A549 (cell line): ENCODE measurements around the gene FAM133A. TPM values are rescaled to one million over a fixed set of nuclear protein-coding genes. Genes with fewer than 3 reads are reported as not detected.

Source experiments
- ATAC-seq, 2 experiments: fragments of 200-7000 bp in 1 of 2; fragments of >200 bp in 1 of 2; cut with Nextera tagmentation in 1 of 2; cut with Tn5 transposase in 1 of 2; 3 replicates each; pipeline versions ENCODE4 v1.8.0 to v1.9.1; 2018 to 2020; ENCODE audit warnings: mild to moderate bottlenecking in 1 of 2, moderate library complexity in 1 of 2
- CTCF ChIA-PET: fragments of 300-600 bp; sonication (Branson Sonifier 250); formaldehyde crosslinking; extraction: SDS; loops from one replicate; lab custom pipeline; 2021; ENCODE audit warnings: antibody characterized with exemption, inconsistent platforms; lab: Yijun Ruan, JAX
- POLR2A ChIA-PET: fragments of 350-600 bp; formaldehyde crosslinking; extraction: SDS; loops from one replicate; lab custom pipeline; 2021; ENCODE audit warnings: antibody characterized with exemption, inconsistent platforms; lab: Yijun Ruan, JAX
- DNase-seq, 2 experiments: peaks; one replicate each; pipeline versions ENCODE4 v3.0.0 to v3.0.0-alpha.2; 2011 to 2016; ENCODE audit warnings: low read depth in 1 of 2, low spot score in 1 of 2
- FAIRE-seq: peaks from 2 replicates; lab custom pipeline; 2011; peaks lifted over from hg19 to GRCh38; lab: Jason Lieb, UNC
- H3K27ac ChIP-seq, 2 experiments: fragments of >200 bp; sonication (Bioruptor Twin); formaldehyde crosslinking; 3 replicates each; pipeline ENCODE4 v1.5.1; 2016 to 2017
- H3K4me1 ChIP-seq: fragments of >200 bp; sonication (Bioruptor Twin); formaldehyde crosslinking; 3 replicates; pipeline ENCODE4 v1.6.1; 2016
- H3K4me2 ChIP-seq: fragments of >200 bp; sonication (Bioruptor Twin); formaldehyde crosslinking; 3 replicates; pipeline ENCODE4 v1.6.1; 2016
- H3K4me3 ChIP-seq: fragments of >200 bp; sonication (Bioruptor Twin); formaldehyde crosslinking; 3 replicates; pipeline ENCODE4 v1.5.1; 2016
- H3K9me3 ChIP-seq: fragments of >200 bp; sonication (Bioruptor Twin); formaldehyde crosslinking; 3 replicates; pipeline ENCODE4 v1.6.1; 2016
- BCL3 ChIP-seq: fragments of >200 bp; sonication (Bioruptor Twin); formaldehyde crosslinking; IDR thresholded peaks from 3 replicates; pipeline ENCODE4 v1.6.1; 2016
- BHLHE40 ChIP-seq: IDR thresholded peaks from 2 replicates; pipeline ENCODE4 v1.6.1; 2012; ENCODE audit warnings: low read depth, low read length, inconsistent platforms
- CEBPB ChIP-seq, 2 experiments: fragments of >200 bp in 1 of 2; sonication (Bioruptor Twin) in 1 of 2; formaldehyde crosslinking in 1 of 2; IDR thresholded peaks; 2 replicates each; pipeline ENCODE4 v1.6.1; 2012 to 2016
- CHD2 ChIP-seq: fragments of 150-350 bp; IDR thresholded peaks from 2 replicates; pipeline ENCODE4 v1.6.1; 2014; ENCODE audit warnings: low read length; ENCODE audit not compliant: partially characterized antibody
- CHD4 ChIP-seq: fragments of 200-600 bp; sonication (generic); IDR thresholded peaks from 2 replicates; pipeline ENCODE4 v1.6.1; 2016; ENCODE audit warnings: antibody characterized with exemption, mild to moderate bottlenecking, borderline replicate concordance
- CTCF ChIP-seq: fragments of >200 bp; sonication (Bioruptor Twin); formaldehyde crosslinking; IDR thresholded peaks from 3 replicates; pipeline ENCODE4 v1.5.1; 2016
- E2F6 ChIP-seq: IDR thresholded peaks from 2 replicates; pipeline ENCODE4 v1.6.1; 2012; ENCODE audit warnings: low read depth, borderline replicate concordance
- ELK1 ChIP-seq: fragments of 150-350 bp; IDR thresholded peaks from 2 replicates; pipeline ENCODE4 v1.6.1; 2014; ENCODE audit warnings: low read depth, mild to moderate bottlenecking, low read length
- EP300 ChIP-seq, 2 experiments: fragments of >200 bp; sonication (Bioruptor Twin); formaldehyde crosslinking; IDR thresholded peaks; 2 replicates in 1 of 2; 3 replicates in 1 of 2; pipeline ENCODE4 v1.6.1; 2016 to 2017
- FOSB ChIP-seq: fragments of 250-450 bp; sonication (Bioruptor Pico); IDR thresholded peaks from 2 replicates; pipeline ENCODE4 v1.5.0; 2020; ENCODE audit warnings: mild to moderate bottlenecking, moderate library complexity
- FOSL2 ChIP-seq, 2 experiments: fragments of 450-650 bp in 1 of 2; fragments of >200 bp in 1 of 2; sonication (Bioruptor Twin) in 1 of 2; formaldehyde crosslinking; IDR thresholded peaks; 2 replicates each; pipeline versions ENCODE4 v1.5.0 to v1.6.1; 2016 to 2020; ENCODE audit warnings: mild to moderate bottlenecking in 1 of 2, moderate library complexity in 1 of 2
- FOXS1 ChIP-seq: fragments of 250-450 bp; sonication (Bioruptor Pico); IDR thresholded peaks from 2 replicates; pipeline ENCODE4 v1.5.0; 2020; ENCODE audit warnings: mild to moderate bottlenecking, moderate library complexity
- GATA3 ChIP-seq: IDR thresholded peaks from 2 replicates; pipeline ENCODE4 v1.6.1; 2012; ENCODE audit warnings: borderline replicate concordance
- HES2 ChIP-seq: fragments of >200 bp; sonication (Bioruptor Twin); formaldehyde crosslinking; IDR thresholded peaks from 2 replicates; pipeline ENCODE4 v1.6.1; 2016
- HOXA7 ChIP-seq: fragments of 250-450 bp; sonication (Bioruptor Pico); IDR thresholded peaks from 2 replicates; pipeline ENCODE4 v1.5.0; 2020; ENCODE audit warnings: mild to moderate bottlenecking, moderate library complexity
- HOXB13 ChIP-seq: fragments of 250-450 bp; sonication (Bioruptor Pico); IDR thresholded peaks from 2 replicates; pipeline ENCODE4 v1.5.0; 2020; ENCODE audit warnings: low read depth, mild to moderate bottlenecking, moderate library complexity
- KDM5A ChIP-seq: fragments of 200-600 bp; sonication (generic); IDR thresholded peaks from 2 replicates; pipeline ENCODE4 v1.6.1; 2016; ENCODE audit warnings: antibody characterized with exemption, mild to moderate bottlenecking
- MAFK ChIP-seq: fragments of 450-650 bp; IDR thresholded peaks from 2 replicates; pipeline ENCODE4 v1.6.1; 2014; ENCODE audit not compliant: partially characterized antibody
- MYC ChIP-seq: IDR thresholded peaks from 2 replicates; pipeline ENCODE4 v1.6.1; 2012; ENCODE audit warnings: mild to moderate bottlenecking, inconsistent platforms, low read length, improper control_type of control experiment, borderline replicate concordance
- NFE2L2 ChIP-seq: fragments of 150-350 bp; conservative IDR thresholded peaks from 2 replicates; pipeline ENCODE4 v1.6.1; 2014; ENCODE audit warnings: low read length
- NR3C1 ChIP-seq: fragments of >200 bp; sonication (Bioruptor Twin); formaldehyde crosslinking; IDR thresholded peaks from 3 replicates; pipeline ENCODE4 v1.6.1; 2017
- PBX3 ChIP-seq: IDR thresholded peaks from 2 replicates; pipeline ENCODE4 v1.6.1; 2012
- PHF8 ChIP-seq: fragments of 200-600 bp; sonication (generic); IDR thresholded peaks from 2 replicates; pipeline ENCODE4 v1.6.1; 2016; ENCODE audit warnings: low read depth, mild to moderate bottlenecking, antibody characterized with exemption, moderate library complexity, borderline replicate concordance
- POLR2AphosphoS2 ChIP-seq: conservative IDR thresholded peaks from 2 replicates; pipeline ENCODE4 v1.6.1; 2012; ENCODE audit warnings: low read length, improper control_type of control experiment, inconsistent platforms
- RARB ChIP-seq: fragments of 250-450 bp; sonication (Bioruptor Pico); IDR thresholded peaks from 2 replicates; pipeline ENCODE4 v1.8.0; 2021; ENCODE audit warnings: mild to moderate bottlenecking, moderate library complexity
- RCOR1 ChIP-seq: fragments of 150-350 bp; IDR thresholded peaks from 2 replicates; pipeline ENCODE4 v1.6.1; 2014; ENCODE audit warnings: antibody characterized with exemption, low read length, low read depth
- REST ChIP-seq: fragments of 200-600 bp; sonication (generic); IDR thresholded peaks from 2 replicates; pipeline ENCODE4 v1.6.1; 2016; ENCODE audit warnings: antibody characterized with exemption, mild to moderate bottlenecking, moderate library complexity
- RFX5 ChIP-seq: fragments of 450-650 bp; IDR thresholded peaks from 2 replicates; pipeline ENCODE4 v1.7.1; 2014; ENCODE audit warnings: antibody characterized with exemption, mild to moderate bottlenecking, moderate library complexity
- SREBF2 ChIP-seq: fragments of 450-650 bp; IDR thresholded peaks from 2 replicates; pipeline ENCODE4 v1.6.1; 2014; ENCODE audit warnings: mild to moderate bottlenecking, moderate library complexity
- WGBS: methylation state at CpG from one replicate; pipeline ENCODE4 v1.1.6; 2017; ENCODE audit errors: missing lambda C conversion rate; 5-methylcytosine and 5-hydroxymethylcytosine counted together
- polyA plus RNA-seq, 4 experiments: library from polyadenylated mRNA; depleted of rRNA in 3 of 4; stranded (reverse); fragments of >200 nt; fragmentation: RNase III in 1 of 4; extraction: RNeasy Plus Mini Kit Qiagen cat#74134 plus additional on column Dnase treatment in 1 of 4; gene quantifications; 2 replicates in 3 of 4; 3 replicates in 1 of 4; pipeline ENCODE4 v1.2.3, GENCODE V29; 2011 to 2017

Gene FAM133A
- polyA plus RNA-seq, 2 of the 4 experiments (the other 2 are of a cell fraction) = 1.5 to 4.2 TPM

- TF ChIP-seq CEBPB (IDR thresholded peaks at IDR 0.05) (no peak), ELK1 (no peak), NFE2L2 (no peak), EP300 (IDR thresholded peaks at IDR 0.05) (no peak), SREBF2 (no peak), PHF8 (no peak), FOSL2 (IDR thresholded peaks at IDR 0.05) (no peak), FOSL2 (CRISPR knock-in tag; IDR thresholded peaks at IDR 0.05) (no peak), CHD2 (no peak), CTCF (no peak), HOXB13 (no peak), HES2 (no peak), MAFK (no peak), RFX5 (no peak), RARB (CRISPR knock-in tag) (no peak), HOXA7 (no peak), POLR2AphosphoS2 (no peak), KDM5A (no peak), BCL3 (no peak), FOSB (CRISPR knock-in tag) (no peak)
- Histone ChIP-seq H3K4me2 (no peak overlapping the region), H3K4me3 (no peak overlapping the region), H3K27ac (no peak overlapping the region), H3K9me3 (no peaks in the 10 kb centered on the region), H3K4me1 (no peaks in the 10 kb centered on the region)
- peak; percentile 32 for FAIRE-seq
- no peak for ATAC-seq
- CTCF ChIA-PET = no interaction called here
- POLR2A ChIA-PET = no interaction called here
- no peak for DNase-seq
Measured at GRCh38 chrX:93741811-93742210, 67.8 kb downstream of the FAM133A start.

GRCh38 chrX:93760163-93760562 lies 86.2 kb downstream of the FAM133A start:
- FAIRE-seq (peak; percentile 61), DNase-seq (no peak), ATAC-seq (no peak)
- H3K27ac ChIP-seq = no peak overlapping the region
- TF ChIP-seq GATA3 (no peak), RCOR1 (no peak), E2F6 (no peak), NR3C1 (no peak), BHLHE40 (no peak), HES2 (no peak), SREBF2 (no peak), CHD4 (no peak), MYC (no peak), FOXS1 (CRISPR knock-in tag) (no peak), RARB (CRISPR knock-in tag) (no peak), HOXA7 (no peak), REST (no peak), CEBPB (IDR thresholded peaks at IDR 0.05) (no peak), PBX3 (no peak)
- TF ChIP-seq, all 56 proteins: peak for 0
- WGBS = 20% methylated on average over 5 of the region's 5 CpGs
- Histone ChIP-seq H3K4me3 (no peak overlapping the region), H3K4me1 (no peaks in the 10 kb centered on the region), H3K4me2 (no peak overlapping the region), H3K9me3 (no peaks in the 10 kb centered on the region)
- POLR2A ChIA-PET = no interaction called here
- CTCF ChIA-PET = no interaction called here
